Neural progenitor cell (in vitro differentiated cells): Measurements from ENCODE around the gene MYO1A. TPM values are rescaled to one million over a fixed set of nuclear protein-coding genes. Genes with fewer than 3 reads are reported as not detected.

Experiments
- DNase-seq: peaks from one replicate; pipeline ENCODE4 v3.0.0-alpha.2; 2016; ENCODE audit warnings: low spot score
- H2AFZ ChIP-seq: fragments of 200-600 bp; sonication (generic); replicated peaks from 2 replicates; pipeline ENCODE4 v1.6.1; 2016; ENCODE audit warnings: antibody characterized with exemption
- H3F3A ChIP-seq: fragments of 200-600 bp; sonication (generic); 2 replicates; pipeline ENCODE4 v1.6.1; 2016; ENCODE audit warnings: antibody characterized with exemption, low read depth
- H3K27ac ChIP-seq: fragments of 200-600 bp; sonication (generic); 2 replicates; pipeline ENCODE4 v1.5.1; 2016; ENCODE audit warnings: mild to moderate bottlenecking
- H3K27me3 ChIP-seq: fragments of 200-600 bp; sonication (generic); 2 replicates; pipeline ENCODE4 v1.6.1; 2016; ENCODE audit warnings: mild to moderate bottlenecking, moderate library complexity
- H3K36me3 ChIP-seq: fragments of 200-600 bp; sonication (generic); 2 replicates; pipeline ENCODE4 v1.5.1; 2016
- H3K4me1 ChIP-seq: fragments of 200-600 bp; sonication (generic); 2 replicates; pipeline ENCODE4 v1.6.1; 2016; ENCODE audit warnings: mixed run types
- H3K4me2 ChIP-seq: fragments of 200-600 bp; sonication (generic); 2 replicates; pipeline ENCODE4 v1.6.1; 2016
- H3K4me3 ChIP-seq: fragments of 200-600 bp; sonication (generic); 2 replicates; pipeline ENCODE4 v1.5.1; 2016
- H3K79me2 ChIP-seq: fragments of 200-600 bp; sonication (generic); 2 replicates; pipeline ENCODE4 v1.6.1; 2016; ENCODE audit warnings: low read depth
- H3K9ac ChIP-seq: fragments of 200-600 bp; sonication (generic); 2 replicates; pipeline ENCODE4 v1.6.1; 2016
- H3K9me3 ChIP-seq: fragments of 200-600 bp; sonication (generic); 2 replicates; pipeline ENCODE4 v1.5.1; 2016; ENCODE audit warnings: low read depth
- H4K20me1 ChIP-seq: fragments of 200-600 bp; sonication (generic); 2 replicates; pipeline ENCODE4 v1.6.1; 2016; ENCODE audit warnings: low read depth
- H3K27ac Mint-ChIP-seq: 3 replicates; pipeline ENCODE4 v1.8.0; 2021; ENCODE audit warnings: mixed read lengths
- H3K27me3 Mint-ChIP-seq: 2 replicates; pipeline ENCODE4 v1.8.0; 2022; ENCODE audit warnings: low read depth, mild to moderate bottlenecking, inconsistent platforms, moderate library complexity, mixed read lengths; ENCODE audit not compliant: insufficient read depth
- H3K36me3 Mint-ChIP-seq: 3 replicates; pipeline ENCODE4 v1.8.0; 2021; ENCODE audit warnings: mixed read lengths
- H3K4me1 Mint-ChIP-seq: 3 replicates; pipeline ENCODE4 v1.8.0; 2021; ENCODE audit warnings: mixed read lengths
- H3K4me3 Mint-ChIP-seq: 3 replicates; pipeline ENCODE4 v1.8.0; 2021; ENCODE audit warnings: mild to moderate bottlenecking, moderate library complexity, mixed read lengths
- H3K9me3 Mint-ChIP-seq: 3 replicates; pipeline ENCODE4 v1.8.0; 2020; ENCODE audit warnings: mixed read lengths
- EZH2 ChIP-seq: fragments of 200-600 bp; sonication (generic); IDR thresholded peaks from 2 replicates; pipeline ENCODE4 v1.6.1; 2017; ENCODE audit warnings: antibody characterized with exemption, mild to moderate bottlenecking, moderate library complexity
- EZH2phosphoT487 ChIP-seq: fragments of 200-600 bp; sonication (generic); IDR thresholded peaks from 2 replicates; pipeline ENCODE4 v1.6.1; 2017; ENCODE audit warnings: antibody characterized with exemption
- total RNA-seq: library from RNA; depleted of rRNA; stranded (reverse); fragments of >200 nt; gene quantifications from 2 replicates; pipeline ENCODE4 v1.2.3, GENCODE V29; 2015; ENCODE audit warnings: low replicate concordance
- TF ChIP-seq, protein P1 (sequence below): fragments of 200-600 bp; sonication (generic); IDR thresholded peaks from 2 replicates; pipeline ENCODE4 v1.5.1; 2017; ENCODE audit warnings: antibody characterized with exemption, mild to moderate bottlenecking

Gene MYO1A
- total RNA-seq, 1 donor from 2014 or later, result not detected

GRCh38 chr12:56994231-56994746 lies 55.6 kb downstream of the MYO1A start:
- H3K36me3 Mint-ChIP-seq, result peaks cover 18% of the 10 kb centered on the region
- Histone ChIP-seq H3K27me3 (no peaks in the 10 kb centered on the region), H3K36me3 (no peaks in the 10 kb centered on the region), H3K9me3 (no peaks in the 10 kb centered on the region), H2AFZ (no peak overlapping the region), H3K4me3 (no peak overlapping the region), H3K4me1 (no peaks in the 10 kb centered on the region), H3F3A (no peaks in the 10 kb centered on the region), H3K9ac (no peak overlapping the region), H3K4me2 (no peak overlapping the region), H4K20me1 (peaks cover 22% of the 10 kb centered on the region), H3K27ac (no peak overlapping the region), H3K79me2 (peaks cover 12% of the 10 kb centered on the region)
- no peak overlapping the region for H3K4me3 Mint-ChIP-seq
- H3K27me3 Mint-ChIP-seq, result no peaks in the 10 kb centered on the region
- H3K27ac Mint-ChIP-seq, result no peak overlapping the region
- no peaks in the 10 kb centered on the region for H3K4me1 Mint-ChIP-seq
- TF ChIP-seq EZH2phosphoT487 (no peak), EZH2 (no peak)
- TF ChIP-seq, protein P1, sequence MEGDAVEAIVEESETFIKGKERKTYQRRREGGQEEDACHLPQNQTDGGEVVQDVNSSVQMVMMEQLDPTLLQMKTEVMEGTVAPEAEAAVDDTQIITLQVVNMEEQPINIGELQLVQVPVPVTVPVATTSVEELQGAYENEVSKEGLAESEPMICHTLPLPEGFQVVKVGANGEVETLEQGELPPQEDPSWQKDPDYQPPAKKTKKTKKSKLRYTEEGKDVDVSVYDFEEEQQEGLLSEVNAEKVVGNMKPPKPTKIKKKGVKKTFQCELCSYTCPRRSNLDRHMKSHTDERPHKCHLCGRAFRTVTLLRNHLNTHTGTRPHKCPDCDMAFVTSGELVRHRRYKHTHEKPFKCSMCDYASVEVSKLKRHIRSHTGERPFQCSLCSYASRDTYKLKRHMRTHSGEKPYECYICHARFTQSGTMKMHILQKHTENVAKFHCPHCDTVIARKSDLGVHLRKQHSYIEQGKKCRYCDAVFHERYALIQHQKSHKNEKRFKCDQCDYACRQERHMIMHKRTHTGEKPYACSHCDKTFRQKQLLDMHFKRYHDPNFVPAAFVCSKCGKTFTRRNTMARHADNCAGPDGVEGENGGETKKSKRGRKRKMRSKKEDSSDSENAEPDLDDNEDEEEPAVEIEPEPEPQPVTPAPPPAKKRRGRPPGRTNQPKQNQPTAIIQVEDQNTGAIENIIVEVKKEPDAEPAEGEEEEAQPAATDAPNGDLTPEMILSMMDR, result no peak
- no peaks in the 10 kb centered on the region for H3K9me3 Mint-ChIP-seq
- no peak for DNase-seq

DNA sequence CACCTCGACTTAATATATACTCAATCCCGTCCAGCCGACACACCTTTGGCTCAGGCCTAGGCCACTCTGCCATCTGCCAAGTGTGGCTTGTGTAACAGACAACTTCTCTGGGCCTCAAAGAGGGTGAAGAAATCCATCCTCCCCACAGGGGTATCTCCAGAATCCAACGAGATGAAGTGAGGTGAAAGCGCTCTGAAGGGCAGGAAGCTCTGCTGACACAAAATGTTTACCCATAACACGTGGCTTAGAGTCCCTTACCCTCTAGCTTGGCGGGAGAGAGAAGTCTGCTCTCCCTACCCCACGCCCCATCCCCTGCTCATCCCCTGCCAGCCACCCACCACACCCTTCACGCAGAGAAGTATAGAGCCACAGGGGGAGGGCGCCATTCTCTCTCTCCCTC lies 56.6 kb downstream of the MYO1A start:
- H3K4me3 Mint-ChIP-seq, result no peak overlapping the region
- Histone ChIP-seq H3K9me3 (no peaks in the 10 kb centered on the region), H4K20me1 (peaks cover 12% of the 10 kb centered on the region), H3F3A (no peaks in the 10 kb centered on the region), H3K4me3 (no peak overlapping the region), H3K27me3 (no peaks in the 10 kb centered on the region), H3K4me2 (no peak overlapping the region), H3K9ac (no peak overlapping the region), H2AFZ (no peak overlapping the region), H3K79me2 (peaks cover 2% of the 10 kb centered on the region), H3K4me1 (no peaks in the 10 kb centered on the region), H3K36me3 (no peaks in the 10 kb centered on the region), H3K27ac (no peak overlapping the region)
- no peak for TF ChIP-seq EZH2
- TF ChIP-seq EZH2phosphoT487, result no peak
- TF ChIP-seq, protein P1, result no peak
- H3K36me3 Mint-ChIP-seq, result peaks cover 11% of the 10 kb centered on the region
- no peaks in the 10 kb centered on the region for H3K27me3 Mint-ChIP-seq
- H3K4me1 Mint-ChIP-seq, result no peaks in the 10 kb centered on the region
- no peak overlapping the region for H3K27ac Mint-ChIP-seq
- H3K9me3 Mint-ChIP-seq, result no peaks in the 10 kb centered on the region
- DNase-seq, result no peak

GRCh38 chr12:56991319-56992246 lies 58.3 kb downstream of the MYO1A start:
- no peaks in the 10 kb centered on the region for H3K27me3 Mint-ChIP-seq
- no peak overlapping the region for H3K27ac Mint-ChIP-seq

More at GRCh38 chr12:56991319-56992246, 58.3 kb downstream of the MYO1A start:
- Mint-ChIP-seq H3K4me1 (peaks cover 3% of the 10 kb centered on the region), H3K36me3 (peaks cover 9% of the 10 kb centered on the region), H3K4me3 (no peak overlapping the region), H3K9me3 (no peaks in the 10 kb centered on the region)
- no peaks in the 10 kb centered on the region for H3K79me2 ChIP-seq
- no peak overlapping the region for H2AFZ ChIP-seq
- no peak overlapping the region for H3K27ac ChIP-seq
- H3K4me1 ChIP-seq, result no peaks in the 10 kb centered on the region
- no peak for DNase-seq
- no peaks in the 10 kb centered on the region for H3F3A ChIP-seq
- no peaks in the 10 kb centered on the region for H3K27me3 ChIP-seq
- no peak overlapping the region for H3K9ac ChIP-seq
- TF ChIP-seq, protein P1, result no peak
- TF ChIP-seq EZH2phosphoT487 (no peak), EZH2 (no peak)
- H3K9me3 ChIP-seq, result no peaks in the 10 kb centered on the region
- no peak overlapping the region for H3K4me3 ChIP-seq
- no peaks in the 10 kb centered on the region for H4K20me1 ChIP-seq
- no peaks in the 10 kb centered on the region for H3K36me3 ChIP-seq
- no peak overlapping the region for H3K4me2 ChIP-seq
